Stimulated activated CD8-positive, alpha-beta memory T cell treated with anti-CD3 and anti-CD28 coated beads, Interleukin-15, amount 100 ng/mL, for 24 hours (primary cell): ENCODE results near the gene ZNF764.
A peak's percentile ranks its signal among the peaks of the same experiment; 100 is the strongest.
"Not testable (repeated sequence)": the region's sequence is repeated elsewhere in the genome, so short reads cannot be mapped to it uniquely, and the experiment has no call there.

Source experiments
- DNase-seq: peaks from one replicate; pipeline ENCODE4 v3.0.0-alpha.2; 2020; ENCODE audit warnings: low read depth

The ZNF764 gene

GRCh38 chr16:30527635-30528178, 30.5 kb downstream of the ZNF764 start:
- DNase-seq: no peak

GRCh38 chr16:30526823-30527634, 31.1 kb downstream of the ZNF764 start:
- peak; percentile 81 for DNase-seq

- no peak for DNase-seq
These were observed 31.9 kb downstream of the ZNF764 start, which contains the start of gene ZNF768 for GRCh38 chr16:30526137-30526822. Gene ZNF768, minus strand, starts transcription at chr16:30526566. Its CDS starts 153 bp downstream, at chr16:30526413.

- no peak for DNase-seq
These were observed 32.4 kb downstream of the ZNF764 start for GRCh38 chr16:30525844-30526136.

- no peak for DNase-seq
These were observed 33.3 kb downstream of the ZNF764 start for GRCh38 chr16:30524575-30525568.

- DNase-seq: no peak
These were observed 34.2 kb downstream of the ZNF764 start for GRCh38 chr16:30523768-30524574.

- DNase-seq: not testable (repeated sequence)
These were observed 35.3 kb downstream of the ZNF764 start for GRCh38 chr16:30522702-30523463.

GRCh38 chr16:30521873-30522641, 36.1 kb downstream of the ZNF764 start:
- no peak for DNase-seq

- DNase-seq: no peak
These were observed 36.7 kb downstream of the ZNF764 start for GRCh38 chr16:30521476-30521872.

- DNase-seq: no peak
These were observed 38.8 kb downstream of the ZNF764 start for GRCh38 chr16:30519120-30520049.

GRCh38 chr16:30518552-30518951, 39.6 kb downstream of the ZNF764 start:
- DNase-seq: no peak

- no peak for DNase-seq
These were observed 42.9 kb downstream of the ZNF764 start for GRCh38 chr16:30515275-30515674.

GRCh38 chr16:30511509-30511908, 46.7 kb downstream of the ZNF764 start:
- no peak for DNase-seq

- no peak for DNase-seq
These were observed 47.7 kb downstream of the ZNF764 start for GRCh38 chr16:30510376-30510938.

GRCh38 chr16:30509081-30509765, 49.0 kb downstream of the ZNF764 start:
- DNase-seq: no peak
